ENCODE measurements around the gene OPN4.

Gene OPN4

GRCh38 chr10:86715836-86716235 is 61.5 kb downstream of the OPN4 start:
- DNase-seq (ENCODE audit: insufficient read length, low spot score) (no peak), FAIRE-seq (no peak)

Measured in GM19239 (cell line).